MM.1S (cell line): Measurements from ENCODE around the gene MAEL.

ENCODE experiments used
- DNase-seq: peaks from one replicate; pipeline ENCODE4 v3.0.0-alpha.2; 2015
- H2AFZ ChIP-seq: fragments of 300-600 bp; sonication (generic); 2 replicates; pipeline ENCODE4 v1.6.0; 2016; ENCODE audit warnings: antibody characterized with exemption, low read length
- H3F3A ChIP-seq: fragments of 300-600 bp; sonication (generic); 2 replicates; pipeline ENCODE4 v1.6.1; 2016; ENCODE audit warnings: mild to moderate bottlenecking, antibody characterized with exemption, low read length, moderate library complexity, mixed read lengths; ENCODE audit not compliant: insufficient read depth
- H3K27ac ChIP-seq: fragments of 300-600 bp; sonication (generic); 2 replicates; pipeline ENCODE4 v1.5.1; 2016; ENCODE audit warnings: mild to moderate bottlenecking, low read length
- H3K27me3 ChIP-seq: fragments of 300-600 bp; sonication (generic); replicated peaks from 2 replicates; pipeline ENCODE4 v1.6.0; 2016; ENCODE audit warnings: low read length; ENCODE audit not compliant: insufficient read depth
- H3K36me3 ChIP-seq: fragments of 300-600 bp; sonication (generic); replicated peaks from 2 replicates; pipeline ENCODE4 v1.6.1; 2016; ENCODE audit warnings: mild to moderate bottlenecking, low read length, mixed read lengths; ENCODE audit not compliant: insufficient read depth
- H3K4me1 ChIP-seq: fragments of 300-600 bp; sonication (generic); 2 replicates; pipeline ENCODE4 v1.6.1; 2016; ENCODE audit warnings: low read length, mixed read lengths
- H3K4me2 ChIP-seq: fragments of 300-600 bp; sonication (generic); 2 replicates; pipeline ENCODE4 v1.6.0; 2016; ENCODE audit warnings: low read depth, low read length
- H3K4me3 ChIP-seq: fragments of 300-600 bp; sonication (generic); 2 replicates; pipeline ENCODE4 v1.5.1; 2016; ENCODE audit warnings: low read length, mixed read lengths
- H3K79me2 ChIP-seq: fragments of 300-600 bp; sonication (generic); 2 replicates; pipeline ENCODE4 v1.6.1; 2016; ENCODE audit warnings: mixed run types, low read length, mixed read lengths
- H3K9ac ChIP-seq: fragments of 300-600 bp; sonication (generic); 2 replicates; pipeline ENCODE4 v1.6.1; 2016; ENCODE audit warnings: low read length, mixed read lengths
- H3K9me2 ChIP-seq: fragments of 300-600 bp; sonication (generic); replicated peaks from 2 replicates; pipeline ENCODE4 v1.6.1; 2016; ENCODE audit warnings: mild to moderate bottlenecking, low read length, mixed read lengths; ENCODE audit not compliant: insufficient read depth
- H3K9me3 ChIP-seq: fragments of 300-600 bp; sonication (generic); replicated peaks from 2 replicates; pipeline ENCODE4 v1.6.1; 2016; ENCODE audit warnings: mild to moderate bottlenecking, low read length, mixed read lengths; ENCODE audit not compliant: insufficient read depth
- H4K20me1 ChIP-seq: fragments of 300-600 bp; sonication (generic); 2 replicates; pipeline ENCODE4 v1.6.1; 2016; ENCODE audit warnings: mild to moderate bottlenecking, low read length, moderate library complexity, mixed read lengths; ENCODE audit not compliant: insufficient read depth
- CTCF ChIP-seq: fragments of 300-600 bp; sonication (generic); IDR thresholded peaks from 2 replicates; pipeline ENCODE4 v1.5.1; 2016; ENCODE audit warnings: antibody characterized with exemption, low read length, mixed read lengths
- EZH2 ChIP-seq: fragments of 300-600 bp; sonication (generic); optimal IDR thresholded peaks from 2 replicates; pipeline ENCODE3; 2017; ENCODE audit warnings: low read depth, mild to moderate bottlenecking, antibody characterized with exemption, low read length, mixed read lengths
- EZH2phosphoT487 ChIP-seq: fragments of 300-600 bp; sonication (generic); IDR thresholded peaks from 2 replicates; pipeline ENCODE4 v1.6.1; 2018; ENCODE audit warnings: antibody characterized with exemption, low read length

MAEL gene

DNA sequence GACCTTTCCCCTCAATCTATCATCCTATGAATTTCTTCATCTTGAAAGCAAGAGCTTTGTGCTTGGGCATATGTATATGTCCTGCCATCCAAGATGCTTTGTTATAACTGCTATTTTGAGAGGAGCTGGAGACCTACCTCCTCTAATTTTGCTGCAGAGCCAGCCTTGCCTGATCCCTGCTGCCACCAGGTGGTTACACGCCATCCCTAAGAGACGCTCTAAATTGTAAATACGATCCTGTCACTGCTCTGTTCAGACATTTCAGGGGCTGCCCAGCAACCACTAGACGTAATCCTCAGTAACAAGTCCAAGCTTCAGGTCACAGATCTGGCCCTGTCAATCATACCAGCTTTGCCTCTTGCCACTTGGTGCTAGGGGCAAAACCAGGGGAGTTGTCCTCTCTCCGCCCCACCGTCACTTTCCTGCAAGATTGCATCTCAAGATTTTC, 68.2 kb downstream of the MAEL start:
- H3K9ac ChIP-seq, result no peak overlapping the region
- no peaks in the 10 kb centered on the region for H4K20me1 ChIP-seq
- no peak overlapping the region for H3K27ac ChIP-seq
- H3K4me2 ChIP-seq, result 0 out of 2 replicates have a peak overlapping the region, but pooled peaks have one; percentile 4
- no peaks in the 10 kb centered on the region for H3K36me3 ChIP-seq
- H3K9me2 ChIP-seq, result no peaks in the 10 kb centered on the region
- no peaks in the 10 kb centered on the region for H3K9me3 ChIP-seq
- H3K4me1 ChIP-seq, result peaks cover 6% of the 10 kb centered on the region; the same call in 1 of the 2 replicates
- H3K27me3 ChIP-seq, result no peaks in the 10 kb centered on the region
- DNase-seq, result peak; percentile 86
- peaks cover 5% of the 10 kb centered on the region; the same call in 1 of the 2 replicates for H3F3A ChIP-seq
- TF ChIP-seq CTCF (peak; percentile 90), EZH2 (no peak)
- H3K4me3 ChIP-seq, result no peak overlapping the region
- H2AFZ ChIP-seq, result no peak overlapping the region
- H3K79me2 ChIP-seq, result no peaks in the 10 kb centered on the region

DNA sequence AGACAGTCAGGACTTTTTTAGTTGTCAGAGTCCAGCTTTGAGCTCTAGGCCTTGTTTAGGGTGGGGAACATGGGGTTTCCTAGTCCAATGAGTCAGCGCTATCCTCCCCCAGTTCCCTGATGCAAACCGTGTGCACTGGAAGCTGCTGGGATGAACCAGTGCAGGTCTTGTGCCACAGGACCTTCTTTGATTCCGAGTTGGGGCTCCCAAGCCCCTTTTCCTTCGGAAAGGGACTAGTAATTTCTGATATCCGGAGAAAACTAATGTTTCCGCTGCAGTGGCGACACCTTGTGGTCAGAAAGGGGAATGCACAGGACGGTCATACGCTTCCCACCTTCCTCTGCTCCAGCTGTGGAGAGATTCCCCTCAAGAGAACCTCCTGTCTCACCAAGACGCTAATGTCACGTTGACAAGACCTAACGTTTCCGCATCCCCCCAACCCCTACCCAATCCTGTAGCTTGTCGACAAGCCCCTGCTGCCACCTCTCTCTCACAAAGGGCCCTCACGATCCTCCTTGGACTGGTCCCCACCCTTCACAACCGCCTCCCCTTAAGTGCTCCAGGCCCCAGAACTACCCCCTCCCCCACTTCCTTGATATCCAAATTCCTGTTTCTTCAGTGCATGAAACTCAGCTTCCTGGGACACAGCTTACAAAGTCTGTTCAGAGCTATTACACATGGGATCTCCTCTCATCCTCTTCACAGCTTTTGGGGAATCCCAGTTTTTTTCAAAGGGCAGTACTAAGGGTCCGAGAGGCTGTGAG, 70.1 kb downstream of the MAEL start:
- Histone ChIP-seq H3K27ac (no peak overlapping the region), H4K20me1 (no peaks in the 10 kb centered on the region), H3K27me3 (no peaks in the 10 kb centered on the region), H3K4me2 (peak overlapping the region; percentile 61), H3K9me2 (no peaks in the 10 kb centered on the region), H3K4me3 (peak overlapping the region; percentile 29; the same call in 1 of the 2 replicates), H3K9me3 (no peaks in the 10 kb centered on the region), H3K79me2 (no peaks in the 10 kb centered on the region), H3K9ac (peak overlapping the region; percentile 11; the same call in 1 of the 2 replicates), H3K4me1 (peaks cover 6% of the 10 kb centered on the region; the same call in 1 of the 2 replicates), H3K36me3 (no peaks in the 10 kb centered on the region), H2AFZ (peak overlapping the region; percentile 85), H3F3A (peaks cover 5% of the 10 kb centered on the region; the same call in 1 of the 2 replicates)
- peak; percentile 99 for TF ChIP-seq CTCF
- TF ChIP-seq EZH2, result no peak
- peak; percentile 77 for DNase-seq

DNA sequence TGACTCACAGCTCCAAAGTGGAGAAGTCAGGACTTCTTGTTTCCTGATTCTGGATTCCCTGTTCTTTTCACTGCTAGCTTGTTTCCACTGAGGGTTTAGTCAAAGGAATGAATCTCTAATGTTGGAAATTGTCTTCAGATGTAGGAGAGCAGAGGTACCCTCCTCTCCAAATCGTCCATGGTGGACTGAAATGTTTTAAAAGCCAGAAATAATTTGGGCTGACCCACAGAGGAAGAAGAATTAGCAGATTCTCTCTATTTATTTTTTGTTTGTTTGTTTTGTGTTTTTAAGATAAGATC, 70.7 kb downstream of the MAEL start:
- H3K9me2 ChIP-seq, result no peaks in the 10 kb centered on the region
- peaks cover 5% of the 10 kb centered on the region; the same call in 1 of the 2 replicates for H3F3A ChIP-seq
- H4K20me1 ChIP-seq, result no peaks in the 10 kb centered on the region
- TF ChIP-seq EZH2 (no peak), EZH2phosphoT487 (no peak), CTCF (no peak)
- peaks cover 6% of the 10 kb centered on the region; the same call in 1 of the 2 replicates for H3K4me1 ChIP-seq
- no peaks in the 10 kb centered on the region for H3K9me3 ChIP-seq
- no peak overlapping the region for H3K9ac ChIP-seq
- H2AFZ ChIP-seq, result peak overlapping the region; percentile 85
- H3K27ac ChIP-seq, result no peak overlapping the region
- H3K36me3 ChIP-seq, result no peaks in the 10 kb centered on the region
- H3K27me3 ChIP-seq, result no peaks in the 10 kb centered on the region
- no peak overlapping the region for H3K4me2 ChIP-seq
- DNase-seq, result no peak
- H3K4me3 ChIP-seq, result no peak overlapping the region
- no peaks in the 10 kb centered on the region for H3K79me2 ChIP-seq
